HG03432 (cell line): ENCODE results near the gene CA12.

ENCODE experiments used
- ATAC-seq: cut with Tn5 transposase; IDR thresholded peaks from one replicate; pipeline ENCODE4 v1.9.1; 2021; ENCODE audit warnings: mild to moderate bottlenecking, moderate library complexity; ENCODE audit not compliant: unreplicated experiment

CA12 gene

DNA sequence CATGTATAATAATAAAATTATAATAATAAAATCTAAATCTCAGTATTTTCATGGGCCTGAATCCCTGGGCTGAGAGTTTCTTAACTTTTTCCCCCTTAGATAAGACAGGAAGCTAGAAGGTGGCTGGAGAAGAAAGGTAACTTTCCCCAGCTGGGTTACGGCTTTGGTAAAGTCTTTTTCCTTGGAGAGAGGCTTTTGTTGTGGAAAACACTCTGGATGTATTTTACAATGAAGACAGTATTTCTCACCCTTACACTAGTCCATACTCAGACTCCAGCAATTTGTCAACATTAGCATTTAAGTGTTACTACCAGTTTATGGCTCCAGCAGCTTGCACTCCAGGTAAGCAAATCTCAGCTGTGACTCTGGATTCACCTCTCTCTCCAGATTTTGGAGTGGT lies 69.4 kb downstream of the CA12 start:
- ATAC-seq, result no peak

DNA sequence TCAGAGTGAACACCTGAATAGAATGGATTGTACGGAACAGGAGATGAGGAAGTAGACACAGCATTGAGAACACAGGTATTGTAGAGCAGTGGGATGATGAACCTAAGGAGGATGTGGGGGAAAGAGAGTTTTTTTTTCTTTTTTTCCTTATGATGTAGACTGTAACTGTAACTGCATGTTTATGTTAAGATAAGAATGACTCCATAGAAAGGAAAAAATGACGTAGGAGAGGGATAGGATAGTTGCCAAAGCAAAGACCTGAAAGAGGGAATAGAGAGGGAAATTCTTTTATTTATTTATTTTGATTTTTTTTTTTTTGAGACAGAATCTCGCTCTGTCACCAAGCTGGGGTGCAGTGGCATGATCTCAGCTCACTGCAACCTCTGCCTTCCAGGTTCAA lies 71.0 kb downstream of the CA12 start:
- no peak for ATAC-seq

DNA sequence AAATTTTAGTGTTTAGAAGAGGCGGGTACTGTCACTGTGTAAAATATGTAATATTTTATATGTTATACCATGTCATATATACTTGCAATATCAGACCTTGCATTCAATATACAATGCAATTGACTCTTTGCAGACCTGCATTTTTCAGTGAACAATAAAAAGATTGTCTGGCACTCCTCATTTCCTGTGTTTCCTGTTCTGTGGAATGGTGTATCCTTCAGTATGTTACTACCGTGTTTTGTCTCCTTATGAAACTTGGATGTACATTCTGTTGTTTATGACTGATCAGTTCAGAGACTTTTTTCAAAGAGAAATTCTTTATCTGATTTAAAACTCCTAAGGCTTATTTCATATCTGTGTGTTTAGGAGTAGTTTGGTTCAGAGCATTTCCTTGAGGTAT lies 72.7 kb downstream of the CA12 start:
- ATAC-seq, result no peak

DNA sequence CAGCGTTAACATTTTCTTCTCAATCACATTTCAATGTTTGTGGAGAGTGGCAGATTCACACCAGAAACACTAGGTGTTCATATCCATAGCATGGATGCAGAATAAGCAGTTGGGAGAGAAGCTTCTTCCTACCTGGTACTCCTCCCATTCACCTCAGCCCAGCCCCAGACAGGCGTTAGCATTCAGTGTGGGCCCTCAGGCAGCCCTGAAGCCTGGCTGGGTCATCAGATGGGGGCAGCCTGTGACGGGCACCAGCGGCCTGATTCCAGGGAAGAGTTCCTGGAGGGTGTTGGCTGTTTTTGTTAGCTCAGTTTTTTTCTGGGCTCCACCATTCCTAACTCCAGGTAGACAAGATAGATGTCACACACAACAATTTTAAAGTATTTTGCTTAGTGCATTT lies 73.2 kb downstream of the CA12 start:
- ATAC-seq, result no peak

DNA sequence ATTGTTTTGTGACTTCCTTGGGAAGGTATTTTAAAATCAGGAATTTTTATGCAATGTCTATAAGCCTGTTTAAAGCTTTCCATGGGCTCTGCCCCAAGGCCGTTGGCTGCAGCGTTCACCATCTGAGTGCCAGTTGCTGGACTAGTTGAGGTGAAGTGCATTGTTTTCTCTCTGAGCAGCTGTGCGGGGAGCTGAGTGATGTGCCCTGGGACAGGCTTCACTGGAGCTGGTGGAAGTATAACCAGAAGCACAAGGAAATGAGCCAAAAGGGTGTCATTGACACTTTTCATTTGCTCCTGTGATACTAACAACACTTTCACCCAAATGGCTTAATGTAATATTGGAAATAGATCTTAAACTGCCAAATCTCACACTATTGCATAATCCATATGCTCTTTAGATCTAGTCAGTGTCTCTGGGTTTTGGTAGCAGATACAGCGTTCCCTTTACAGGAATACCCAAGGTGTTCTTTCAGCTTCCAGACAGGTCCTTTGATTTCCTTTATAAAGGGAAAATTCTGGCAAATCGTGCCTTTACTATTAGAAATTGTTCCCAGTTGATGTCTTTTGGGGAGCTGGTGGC lies 75.1 kb downstream of the CA12 start:
- no peak for ATAC-seq

DNA sequence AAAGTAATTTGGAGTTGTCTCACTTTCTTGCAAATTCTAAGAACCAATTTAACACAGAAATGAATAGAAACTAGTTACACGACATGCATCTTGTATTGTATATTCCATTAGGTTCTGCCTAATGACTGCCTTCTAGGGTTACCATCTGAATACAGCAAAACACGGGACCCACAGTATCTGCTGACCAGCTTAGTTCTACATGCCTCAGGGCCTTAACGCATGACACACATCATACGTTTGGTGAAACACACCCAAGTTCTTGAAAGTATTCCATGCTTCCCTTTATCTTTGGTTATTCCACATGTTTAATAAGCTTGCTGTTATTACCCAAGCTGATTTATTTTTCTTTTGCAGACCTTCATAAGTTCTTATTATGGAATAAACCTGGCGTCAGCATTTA lies 76.4 kb downstream of the CA12 start:
- no peak for ATAC-seq

DNA sequence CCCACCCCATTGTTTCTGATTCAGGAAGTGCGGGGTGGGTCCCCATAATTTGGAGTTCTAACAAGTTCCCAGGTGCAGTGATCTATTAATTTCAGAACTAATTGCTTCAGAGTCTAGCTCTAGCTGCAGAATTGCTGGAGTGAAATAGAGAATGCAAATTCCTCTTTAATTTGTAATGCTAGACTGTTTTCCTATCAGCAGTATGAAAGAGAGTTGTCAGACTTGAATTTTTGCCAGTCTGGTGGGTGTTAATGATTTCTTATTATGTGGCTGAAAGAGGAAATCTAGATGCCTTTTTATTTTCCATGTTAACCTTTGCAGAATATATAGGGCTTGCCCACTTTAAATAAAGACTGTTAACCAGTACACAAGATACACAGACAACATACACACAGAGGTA lies 80.6 kb downstream of the CA12 start:
- ATAC-seq, result no peak

DNA sequence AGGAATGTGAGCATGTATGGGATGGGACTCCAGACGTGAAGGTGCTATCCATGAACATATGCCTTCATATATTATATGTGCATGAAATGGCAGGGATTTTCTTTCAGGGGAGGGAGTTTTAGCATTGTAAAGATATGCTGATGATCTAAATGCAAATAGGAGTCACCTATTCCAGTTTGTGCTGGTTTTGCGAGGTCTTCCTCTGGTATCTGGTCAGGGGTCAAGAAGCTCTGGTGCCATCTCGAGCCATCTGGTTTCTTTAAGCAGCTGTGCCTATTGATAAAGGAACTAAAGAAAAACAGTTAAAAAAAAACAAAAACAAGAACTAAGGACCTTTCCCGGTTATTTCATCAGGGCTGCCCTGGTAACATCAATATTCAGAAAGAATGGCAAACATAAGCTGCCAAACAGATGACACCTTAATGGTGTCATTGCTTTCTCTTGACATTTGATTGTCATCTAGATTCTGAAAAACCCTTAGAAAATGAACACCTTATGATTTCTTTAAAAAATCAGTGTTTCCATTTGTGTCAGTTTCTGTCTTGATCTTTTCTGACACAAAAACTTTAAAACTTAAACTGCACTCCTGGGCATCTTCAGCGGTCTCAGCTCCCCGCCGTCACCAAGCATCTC lies 81.6 kb downstream of the CA12 start:
- no peak for ATAC-seq

DNA sequence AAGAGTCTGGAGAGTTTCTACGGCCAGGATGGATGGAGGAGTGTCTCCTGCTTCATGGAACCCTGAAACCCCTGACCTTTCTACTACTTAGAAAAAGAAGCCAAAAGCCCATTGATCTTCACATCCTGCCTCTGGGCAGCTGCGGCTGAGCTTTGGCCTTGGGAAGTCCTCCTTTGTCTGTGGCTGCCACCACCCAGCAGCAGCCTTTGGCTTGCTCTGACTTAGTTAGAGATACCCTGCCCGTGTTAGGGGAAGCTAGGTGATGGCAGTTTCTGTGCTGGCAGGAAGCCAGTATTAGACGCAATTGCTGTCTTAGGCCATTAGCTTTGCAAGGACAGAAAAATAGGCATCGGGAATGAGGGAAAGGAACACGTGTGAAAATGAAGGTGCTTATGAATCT lies 85.5 kb downstream of the CA12 start:
- ATAC-seq, result no peak

DNA sequence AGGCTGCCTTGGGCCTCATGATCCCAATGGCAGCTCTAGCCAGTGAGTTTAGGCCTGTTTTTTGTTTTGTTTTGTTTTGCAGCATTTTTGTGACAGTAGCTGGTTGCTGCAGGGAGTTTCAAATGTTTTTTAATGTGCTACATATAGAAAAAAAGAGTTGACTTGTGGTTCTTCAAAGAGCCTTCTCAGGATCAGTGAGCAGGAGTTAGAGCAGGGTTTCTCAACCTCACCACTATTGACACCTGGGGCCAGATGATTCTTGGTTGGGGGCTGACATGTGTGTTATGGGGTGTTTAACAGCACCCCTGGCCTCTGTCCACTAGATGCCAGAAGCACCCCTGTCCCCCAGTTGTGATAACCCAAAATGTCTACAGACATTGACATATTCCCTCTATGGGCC lies 86.3 kb downstream of the CA12 start:
- no peak for ATAC-seq

DNA sequence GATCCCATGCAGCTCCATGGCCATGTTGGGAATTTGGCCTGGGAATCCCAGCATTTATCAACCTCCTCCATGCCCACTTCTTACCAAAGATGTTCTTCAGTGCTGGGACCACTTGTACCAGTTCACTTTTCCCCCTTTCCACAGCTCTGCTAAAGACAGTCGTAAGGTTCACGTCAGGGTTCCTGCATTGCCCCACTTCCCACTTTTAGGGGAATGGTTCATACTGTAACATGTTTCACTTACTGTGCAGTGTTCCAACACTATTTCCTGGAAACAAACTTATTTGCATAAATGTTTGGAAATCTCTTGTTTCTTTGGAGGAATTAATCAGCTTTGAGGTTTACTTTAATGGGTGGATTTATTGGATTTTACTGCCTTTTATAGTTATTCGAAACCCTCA lies 87.3 kb downstream of the CA12 start:
- ATAC-seq, result no peak

DNA sequence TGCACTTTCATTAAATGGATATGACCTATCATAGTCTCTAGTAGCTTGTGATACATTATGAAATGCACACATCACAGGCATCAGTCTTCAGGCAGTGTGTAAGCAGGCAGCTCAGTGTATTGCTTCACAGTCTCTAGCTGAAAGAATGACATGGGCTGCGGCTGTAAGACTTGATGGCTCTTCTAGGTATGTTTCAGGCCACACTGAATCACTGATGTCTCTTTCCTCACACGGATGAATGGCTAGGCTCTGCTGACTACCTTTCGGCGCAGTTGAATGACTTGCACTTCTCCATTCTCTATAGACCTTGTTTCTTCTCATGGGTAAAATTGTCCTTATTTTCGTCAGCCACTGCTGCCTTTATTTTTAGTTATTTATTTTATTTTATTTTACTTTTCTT lies 88.9 kb downstream of the CA12 start:
- ATAC-seq, result no peak

DNA sequence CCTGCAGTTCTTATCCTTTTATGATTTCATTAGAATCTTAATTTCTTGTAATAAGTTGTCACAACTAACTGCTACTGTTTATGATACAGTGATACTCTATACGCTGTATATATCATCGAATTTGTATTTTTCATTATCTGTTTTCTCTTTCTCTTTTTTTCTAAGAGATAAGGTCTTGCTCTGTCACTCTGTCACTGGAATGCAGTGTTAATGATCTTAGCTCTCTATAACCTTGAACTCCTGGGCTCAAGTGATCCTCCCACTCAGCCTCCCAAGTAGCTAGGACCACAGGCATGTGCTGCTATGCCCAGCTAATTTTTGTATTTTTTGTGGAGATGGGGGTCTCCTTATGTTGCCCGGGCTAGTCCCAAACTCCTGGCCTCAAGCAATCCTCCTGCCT lies 89.4 kb downstream of the CA12 start:
- no peak for ATAC-seq

DNA sequence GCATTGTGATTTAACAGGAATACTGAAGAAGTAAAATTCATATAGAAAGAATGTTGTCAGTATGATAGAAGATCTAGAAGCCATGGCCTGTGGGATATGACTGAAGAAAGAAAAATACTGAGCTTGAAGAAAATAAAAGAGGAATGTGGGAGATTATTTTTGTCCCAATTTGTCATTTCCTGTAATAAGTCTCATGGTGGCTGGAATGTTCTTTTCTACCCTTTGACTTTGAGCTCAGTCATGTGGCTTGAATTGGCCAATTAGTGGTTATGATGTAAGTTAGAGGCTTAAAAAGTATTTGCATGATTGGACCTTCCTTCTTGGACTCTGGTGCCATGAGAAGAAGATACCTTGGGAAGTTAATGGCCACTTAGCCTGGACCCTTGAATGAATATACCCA lies 90.1 kb downstream of the CA12 start:
- no peak for ATAC-seq

DNA sequence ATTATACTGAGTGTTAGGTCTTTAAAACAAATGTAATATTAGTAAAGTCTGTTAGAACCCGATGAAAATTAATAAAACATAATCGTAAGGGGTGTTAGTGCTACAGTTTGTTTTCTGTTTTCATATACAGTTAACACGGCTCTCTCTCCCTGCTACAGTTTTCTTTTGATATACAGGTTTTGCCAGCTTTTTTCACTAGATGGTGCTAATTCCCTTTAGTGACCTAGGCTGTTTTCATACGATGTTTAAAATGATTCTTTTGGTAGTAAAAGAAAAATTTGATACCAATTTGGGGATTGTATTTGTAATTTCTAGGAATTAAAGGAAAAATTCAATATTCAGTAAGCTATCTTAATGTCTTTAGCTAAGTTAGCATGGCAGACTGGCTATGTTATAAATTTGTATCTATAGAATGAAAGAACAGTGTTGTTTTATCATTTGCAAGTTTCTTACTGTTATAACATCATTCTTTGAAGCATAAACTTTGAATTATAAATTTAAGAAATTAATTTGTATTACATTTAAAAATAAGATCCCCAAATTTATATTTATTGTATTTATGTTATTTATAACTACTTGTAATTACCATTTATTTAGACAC lies 92.8 kb downstream of the CA12 start:
- no peak for ATAC-seq

DNA sequence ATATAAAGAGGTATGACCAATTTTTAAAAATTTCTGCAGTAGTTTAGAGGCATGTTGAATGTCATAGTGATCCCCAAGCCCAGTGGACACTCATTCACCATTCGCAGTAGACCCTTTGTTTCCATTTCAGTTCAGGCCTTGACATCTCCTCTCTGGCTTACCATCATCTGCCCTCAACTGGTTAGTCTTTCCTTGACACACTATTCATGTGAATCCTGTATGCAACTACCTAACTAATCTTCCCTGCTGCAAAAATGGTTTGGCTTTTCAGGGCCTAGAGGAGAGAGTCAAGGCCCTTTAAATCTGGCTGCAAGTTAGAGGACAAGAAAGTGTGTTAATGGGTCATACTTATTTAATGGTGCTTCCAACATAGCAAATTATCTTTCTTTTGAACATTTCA lies 93.3 kb downstream of the CA12 start:
- ATAC-seq, result no peak

DNA sequence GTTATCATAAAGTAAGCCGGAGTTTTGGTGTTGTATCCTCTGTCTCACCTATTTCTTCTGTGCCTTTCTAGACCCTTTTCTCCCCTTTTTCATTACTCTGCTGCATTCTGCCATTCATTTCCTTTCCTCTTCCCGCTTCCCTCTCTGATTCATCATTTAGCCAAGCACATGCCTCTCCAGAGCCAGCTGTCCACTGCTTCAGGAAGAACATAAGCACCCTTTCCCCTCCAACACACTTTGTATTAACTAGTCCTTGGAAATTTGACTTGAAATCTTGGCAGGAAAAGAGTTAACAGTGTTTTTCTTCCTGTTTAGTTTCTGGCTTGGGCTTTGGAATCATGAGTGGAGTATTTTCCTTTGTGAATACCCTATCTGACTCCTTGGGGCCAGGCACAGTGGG lies 94.5 kb downstream of the CA12 start:
- ATAC-seq, result no peak

DNA sequence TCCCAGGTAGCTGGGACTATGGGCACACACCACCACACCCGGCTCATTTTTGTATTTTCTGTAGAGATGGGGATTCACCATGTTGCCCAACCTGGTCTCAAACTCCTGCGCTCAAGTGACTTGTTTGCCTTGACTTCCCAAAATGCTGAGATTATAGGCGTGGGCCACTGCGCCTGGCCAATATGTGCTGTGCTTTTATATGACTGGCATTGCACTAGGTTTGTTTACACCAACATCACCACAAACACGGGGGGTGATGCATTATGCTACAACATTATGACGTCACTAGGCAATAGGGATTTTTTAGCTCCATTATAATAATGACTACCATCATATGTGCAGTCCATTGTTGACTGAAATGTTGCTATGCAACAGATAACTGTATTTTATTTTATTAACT lies 97.3 kb downstream of the CA12 start:
- ATAC-seq, result no peak

DNA sequence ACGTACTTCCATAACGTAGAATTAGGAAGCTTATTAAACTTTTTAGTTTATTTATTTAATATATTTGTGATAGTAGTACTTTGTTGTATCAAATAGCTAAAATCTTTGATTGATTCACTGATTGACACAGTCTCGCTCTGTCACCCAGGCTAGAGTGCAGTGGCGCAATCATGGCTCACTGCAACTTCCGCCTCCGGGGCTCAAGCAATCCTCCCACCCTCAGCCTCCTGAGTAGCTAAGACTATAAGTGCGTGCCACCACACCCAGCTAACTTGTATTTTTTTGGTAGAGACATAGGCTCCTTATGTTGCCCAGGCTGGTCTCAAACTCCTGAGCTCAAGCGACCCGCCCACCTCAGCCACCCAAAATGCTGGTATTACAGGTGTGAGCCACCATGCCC lies 98.5 kb downstream of the CA12 start:
- no peak for ATAC-seq

DNA sequence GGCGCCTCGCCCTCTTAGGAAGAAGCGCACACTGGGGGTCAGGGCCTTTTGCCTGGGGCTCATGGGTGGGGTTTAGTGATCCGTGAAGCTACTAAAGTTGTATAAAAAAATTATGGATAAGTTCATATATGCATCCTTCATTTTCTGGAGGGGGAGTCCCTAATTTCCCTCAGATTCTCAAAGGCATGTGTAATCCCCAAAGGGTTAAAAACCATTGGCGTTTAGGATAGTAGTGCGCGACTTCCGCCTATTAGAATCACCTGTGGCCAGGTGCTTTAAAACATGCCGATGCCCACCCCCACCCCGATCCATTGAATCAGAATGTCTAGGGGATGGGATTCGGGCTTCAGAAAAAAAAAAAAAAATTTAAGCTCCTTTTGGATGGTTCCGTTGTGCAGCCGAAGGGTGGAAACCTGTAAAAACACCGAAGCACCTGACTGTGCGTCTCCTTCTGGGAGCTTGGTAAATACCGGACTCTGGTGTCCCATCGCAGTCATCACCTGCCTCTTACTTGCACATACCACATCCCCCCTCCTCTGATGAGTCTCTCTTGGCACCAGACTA lies 103.7 kb downstream of the CA12 start:
- peak; percentile 24 for ATAC-seq

DNA sequence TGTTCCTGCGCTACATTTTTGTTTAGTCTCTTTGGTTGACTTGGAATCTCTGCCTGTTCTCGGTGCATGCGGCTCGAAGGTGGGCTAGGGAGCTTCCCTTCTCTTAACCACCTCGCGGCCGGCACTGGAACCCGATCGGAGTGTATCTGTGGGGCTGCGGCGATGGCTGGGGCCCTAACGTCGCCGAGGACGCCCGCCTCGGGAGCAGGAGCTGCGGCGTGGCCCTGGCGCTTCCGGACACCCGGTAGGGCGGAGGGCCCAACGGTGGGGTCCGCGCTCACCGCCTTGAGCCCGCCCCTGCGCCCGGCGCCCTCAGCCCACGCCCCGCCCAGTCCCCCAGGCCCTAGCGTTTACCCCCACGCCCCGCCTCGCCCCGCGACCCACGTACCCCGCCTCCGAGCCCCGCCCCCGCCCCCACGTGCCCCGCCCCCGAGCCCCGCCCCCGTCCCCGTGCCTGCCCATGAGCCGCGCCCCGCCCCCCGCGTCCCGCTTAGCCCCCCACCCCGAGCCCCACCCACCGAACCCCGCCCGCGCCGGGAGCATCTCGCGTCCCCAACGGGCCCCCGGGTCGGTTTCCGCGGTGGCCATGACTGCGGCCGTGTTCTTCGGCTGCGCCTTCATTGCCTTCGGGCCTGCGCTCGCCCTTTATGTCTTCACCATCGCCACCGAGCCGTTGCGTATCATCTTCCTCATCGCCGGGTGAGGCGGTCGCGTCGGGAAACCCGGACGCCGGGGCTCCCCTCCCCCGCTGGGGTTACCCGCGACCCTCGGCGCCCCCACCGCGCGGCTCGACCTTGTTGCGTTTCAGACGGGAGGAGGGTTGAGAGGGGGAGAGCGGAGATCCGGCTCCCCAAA lies 104.4 kb downstream of the CA12 start, which contains the start of gene APH1B:
APH1B (plus strand) TSS at position 568 of the 855 bp plus-strand sequence; CDS start at position 587, 19 bp downstream.
- ATAC-seq, result peak; percentile 78
